ENCODE data around the gene ZBTB21.

Gene ZBTB21

GRCh38 chr21:42019706-42020105 lies 9.5 kb upstream of the ZBTB21 start:
- Mint-ChIP-seq H3K4me3 (no peak overlapping the region), H3K27ac (no peak overlapping the region), H3K27me3 (ENCODE audit: low read depth) (peaks cover 3% of the 10 kb centered on the region), H3K36me3 (ENCODE audit: low read depth) (no peaks in the 10 kb centered on the region), H3K4me1 (ENCODE audit: low read depth) (no peaks in the 10 kb centered on the region), H3K9me3 (peaks cover 3% of the 10 kb centered on the region)
- no peak for DNase-seq (ENCODE audit: low spot score)

GRCh38 chr21:42019101-42019605 lies 9.0 kb upstream of the ZBTB21 start:
- Mint-ChIP-seq H3K9me3 (peaks cover 5% of the 10 kb centered on the region), H3K4me3 (no peak overlapping the region), H3K4me1 (ENCODE audit: low read depth) (no peaks in the 10 kb centered on the region), H3K27ac (no peak overlapping the region), H3K36me3 (ENCODE audit: low read depth) (no peaks in the 10 kb centered on the region), H3K27me3 (ENCODE audit: low read depth) (peaks cover 3% of the 10 kb centered on the region)
- DNase-seq (ENCODE audit: low spot score), result no peak

- H3K4me1 Mint-ChIP-seq (ENCODE audit: low read depth), result no peaks in the 10 kb centered on the region
- DNase-seq (ENCODE audit: low spot score), result no peak
- H3K4me3 Mint-ChIP-seq, result no peak overlapping the region
- H3K9me3 Mint-ChIP-seq, result peaks cover 5% of the 10 kb centered on the region
- no peak overlapping the region for H3K27ac Mint-ChIP-seq
- H3K36me3 Mint-ChIP-seq (ENCODE audit: low read depth), result no peaks in the 10 kb centered on the region
- H3K27me3 Mint-ChIP-seq (ENCODE audit: low read depth), result peaks cover 18% of the 10 kb centered on the region
These were observed 6.9 kb upstream of the ZBTB21 start for GRCh38 chr21:42017022-42017421.

DNA sequence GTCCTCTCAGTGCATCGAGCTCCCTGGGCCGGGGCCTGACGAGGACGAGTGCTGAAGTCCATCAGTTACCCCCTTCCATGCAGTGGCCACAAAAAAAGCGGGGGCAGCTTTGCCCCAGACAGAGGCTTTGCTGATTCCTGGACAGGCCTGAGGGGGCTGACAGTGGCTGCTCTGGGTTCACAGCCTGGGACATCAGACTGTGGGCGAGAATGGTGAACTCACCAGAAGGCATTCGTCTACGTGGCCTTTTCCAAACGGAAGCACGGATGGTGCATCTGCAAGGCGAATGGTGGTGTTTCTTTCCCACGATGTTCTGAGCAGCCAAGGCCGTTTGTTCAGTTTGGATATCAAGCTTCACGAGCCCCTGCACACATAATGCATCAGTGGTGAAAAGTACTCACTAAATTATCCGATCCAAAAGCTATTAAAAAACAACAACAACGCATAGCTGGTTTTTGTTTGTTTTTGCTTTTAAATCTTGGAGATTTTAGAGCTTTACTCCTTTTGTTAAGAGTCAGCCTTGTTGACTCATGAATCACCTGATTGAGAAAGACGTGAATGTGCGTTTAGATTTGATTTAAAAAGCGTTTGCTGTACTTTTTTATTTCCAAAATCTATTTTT lies 6.3 kb upstream of the ZBTB21 start:
- Mint-ChIP-seq H3K36me3 (ENCODE audit: low read depth) (no peaks in the 10 kb centered on the region), H3K4me1 (ENCODE audit: low read depth) (no peaks in the 10 kb centered on the region), H3K4me3 (no peak overlapping the region), H3K9me3 (peaks cover 5% of the 10 kb centered on the region), H3K27me3 (ENCODE audit: low read depth) (peaks cover 22% of the 10 kb centered on the region), H3K27ac (no peak overlapping the region)
- DNase-seq (ENCODE audit: low spot score), result no peak

GRCh38 chr21:42013931-42014330 lies 3.8 kb upstream of the ZBTB21 start:
- no peak for DNase-seq (ENCODE audit: low spot score)
- Mint-ChIP-seq H3K27me3 (ENCODE audit: low read depth) (peaks cover 18% of the 10 kb centered on the region), H3K4me3 (no peak overlapping the region), H3K36me3 (ENCODE audit: low read depth) (no peaks in the 10 kb centered on the region), H3K9me3 (peaks cover 5% of the 10 kb centered on the region), H3K4me1 (ENCODE audit: low read depth) (peaks cover under 1% of the 10 kb centered on the region), H3K27ac (no peak overlapping the region)

- no peak overlapping the region for H3K27ac Mint-ChIP-seq
- no peak for DNase-seq (ENCODE audit: low spot score)
These were observed 3.2 kb upstream of the ZBTB21 start for GRCh38 chr21:42013376-42013775.

DNA sequence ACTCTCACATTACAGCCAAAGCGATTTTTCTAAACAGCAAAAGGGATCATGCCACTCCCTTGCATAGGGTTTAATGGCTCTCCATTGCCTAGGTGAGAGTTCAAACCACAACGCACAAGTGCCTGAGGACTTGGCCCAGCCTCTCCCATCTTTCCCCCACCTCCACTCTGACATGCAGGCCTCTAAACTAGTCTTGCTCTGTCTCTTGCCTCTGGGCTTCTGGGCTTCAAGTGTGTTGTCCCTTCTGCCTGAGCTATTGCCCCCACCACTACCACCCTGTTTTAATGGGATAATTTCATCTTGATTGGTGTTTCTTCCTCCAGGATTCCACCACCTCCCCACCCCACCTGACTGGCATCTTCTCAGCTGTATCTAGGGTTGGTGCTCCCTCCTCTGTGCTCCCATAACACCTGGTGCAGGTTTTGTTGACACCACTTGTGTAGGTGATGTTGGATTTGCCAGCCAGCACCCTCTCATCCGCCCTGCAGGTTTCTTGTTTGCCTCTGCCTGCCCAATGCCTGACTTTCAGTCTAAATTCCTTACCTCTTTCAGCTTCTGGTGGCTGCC lies 2.7 kb upstream of the ZBTB21 start:
- peaks cover 2% of the 10 kb centered on the region for H3K36me3 Mint-ChIP-seq (ENCODE audit: low read depth)
- DNase-seq (ENCODE audit: low spot score), result no peak
- peaks cover 4% of the 10 kb centered on the region for H3K4me1 Mint-ChIP-seq (ENCODE audit: low read depth)
- no peak overlapping the region for H3K27ac Mint-ChIP-seq
- peaks cover 5% of the 10 kb centered on the region for H3K9me3 Mint-ChIP-seq
- peak overlapping the region; percentile 18 for H3K4me3 Mint-ChIP-seq
- peaks cover 18% of the 10 kb centered on the region for H3K27me3 Mint-ChIP-seq (ENCODE audit: low read depth)

More at GRCh38 chr21:42013376-42013775, 3.2 kb upstream of the ZBTB21 start:
- Mint-ChIP-seq H3K36me3 (ENCODE audit: low read depth) (no peaks in the 10 kb centered on the region), H3K4me1 (ENCODE audit: low read depth) (peaks cover 4% of the 10 kb centered on the region), H3K27me3 (ENCODE audit: low read depth) (peaks cover 18% of the 10 kb centered on the region), H3K9me3 (peaks cover 5% of the 10 kb centered on the region), H3K4me3 (no peak overlapping the region)

GRCh38 chr21:42012344-42012743 lies 2.2 kb upstream of the ZBTB21 start:
- H3K4me3 Mint-ChIP-seq, result peak overlapping the region; percentile 18
- peaks cover 5% of the 10 kb centered on the region for H3K9me3 Mint-ChIP-seq
- peaks cover 18% of the 10 kb centered on the region for H3K27me3 Mint-ChIP-seq (ENCODE audit: low read depth)
- H3K4me1 Mint-ChIP-seq (ENCODE audit: low read depth), result peaks cover 6% of the 10 kb centered on the region
- no peak for DNase-seq (ENCODE audit: low spot score)
- H3K27ac Mint-ChIP-seq, result no peak overlapping the region
- H3K36me3 Mint-ChIP-seq (ENCODE audit: low read depth), result peaks cover 7% of the 10 kb centered on the region

DNA sequence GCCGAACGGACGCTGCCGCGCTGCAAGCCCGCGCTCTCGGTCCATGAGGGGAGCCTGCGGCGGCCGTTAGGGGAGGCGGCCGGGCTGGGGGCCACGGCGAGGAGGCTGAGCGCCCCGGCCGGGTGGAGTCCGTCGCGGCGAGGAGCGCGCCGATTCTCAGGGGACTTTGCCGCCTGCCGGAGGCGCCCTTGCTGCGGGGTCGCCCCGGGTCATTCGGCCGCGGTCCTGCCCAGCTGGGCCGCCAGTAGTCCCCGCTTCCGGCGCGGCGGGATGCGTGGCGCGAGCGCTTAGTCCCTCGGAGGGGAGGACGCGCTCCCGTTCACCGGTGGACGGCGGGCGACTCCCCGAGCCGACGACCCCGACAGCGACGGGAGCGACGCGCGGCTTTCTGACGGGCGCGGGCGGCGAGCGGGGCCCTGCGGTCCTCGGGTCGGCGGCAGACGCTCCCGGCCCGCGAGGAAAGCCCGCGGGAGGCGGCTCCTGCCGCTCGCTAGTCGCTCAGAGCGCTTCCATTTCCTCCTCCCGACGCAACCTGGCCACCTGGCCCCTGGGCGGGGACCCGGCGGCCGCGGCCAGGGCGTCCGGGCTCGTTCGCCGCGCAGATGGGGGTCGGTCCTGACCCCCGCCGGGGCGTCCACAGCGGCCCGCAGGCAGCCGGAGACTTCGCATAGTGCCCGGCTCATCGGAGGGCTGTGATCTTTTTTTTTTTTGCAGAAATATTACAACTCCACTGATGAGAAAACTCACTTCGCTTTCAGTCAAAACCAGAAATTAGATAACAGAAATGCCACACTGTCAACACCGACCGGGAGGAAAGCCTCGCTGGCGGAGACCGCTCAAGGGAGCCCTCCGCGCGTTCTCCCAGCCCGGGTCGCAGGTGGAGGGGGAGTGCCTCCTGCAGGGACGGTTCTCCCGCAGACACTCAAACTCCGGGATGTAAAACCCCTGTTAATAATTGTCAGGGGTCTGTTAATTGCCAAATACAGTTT lies 641 bp upstream of the ZBTB21 start:
- H3K27ac Mint-ChIP-seq, result peak overlapping the region; percentile 100
- peaks cover 13% of the 10 kb centered on the region for H3K36me3 Mint-ChIP-seq (ENCODE audit: low read depth)
- peak; percentile 35 for DNase-seq (ENCODE audit: low spot score)
- peaks cover 18% of the 10 kb centered on the region for H3K27me3 Mint-ChIP-seq (ENCODE audit: low read depth)
- peak overlapping the region; percentile 78 for H3K4me3 Mint-ChIP-seq
- peaks cover 5% of the 10 kb centered on the region for H3K9me3 Mint-ChIP-seq
- peaks cover 9% of the 10 kb centered on the region for H3K4me1 Mint-ChIP-seq (ENCODE audit: low read depth)

- Mint-ChIP-seq H3K27me3 (ENCODE audit: low read depth) (peaks cover 18% of the 10 kb centered on the region), H3K27ac (peak overlapping the region; percentile 79), H3K36me3 (ENCODE audit: low read depth) (peaks cover 13% of the 10 kb centered on the region), H3K4me1 (ENCODE audit: low read depth) (peaks cover 15% of the 10 kb centered on the region), H3K9me3 (no peaks in the 10 kb centered on the region), H3K4me3 (peak overlapping the region; percentile 82)
- DNase-seq (ENCODE audit: low spot score), result peak; percentile 51
These were observed 936 bp downstream of the ZBTB21 start for GRCh38 chr21:42009018-42009830.

DNA sequence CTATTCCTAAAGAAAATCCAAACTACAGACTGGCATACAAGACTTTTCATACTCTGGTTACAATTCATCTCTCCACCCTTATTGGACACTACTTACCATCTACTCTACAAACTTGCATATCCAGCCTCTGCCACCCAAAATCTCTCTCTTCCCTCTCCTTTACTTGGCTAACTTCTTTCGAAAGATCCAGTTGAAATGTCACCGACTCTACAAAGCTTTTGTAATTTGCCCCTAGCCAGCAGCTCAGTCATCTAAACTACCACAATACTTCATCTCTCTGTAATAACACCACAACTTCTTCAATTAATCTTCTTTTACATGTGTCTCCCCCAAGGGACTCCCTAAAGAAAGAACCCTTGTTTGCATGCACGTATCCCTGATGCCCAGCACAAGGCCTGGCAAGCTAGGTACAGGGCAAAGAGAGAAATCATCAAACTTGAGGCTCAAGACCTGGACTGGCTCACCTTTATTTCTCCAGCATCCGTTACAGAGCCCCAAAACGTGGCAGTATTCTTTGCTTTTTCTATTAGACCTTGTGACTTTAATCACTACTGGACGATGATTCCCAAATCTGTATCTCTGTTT lies 2.7 kb downstream of the ZBTB21 start:
- Mint-ChIP-seq H3K4me1 (ENCODE audit: low read depth) (peaks cover 27% of the 10 kb centered on the region), H3K4me3 (no peak overlapping the region), H3K27me3 (ENCODE audit: low read depth) (peaks cover 7% of the 10 kb centered on the region), H3K36me3 (ENCODE audit: low read depth) (peaks cover 15% of the 10 kb centered on the region), H3K27ac (no peak overlapping the region), H3K9me3 (no peaks in the 10 kb centered on the region)
- no peak for DNase-seq (ENCODE audit: low spot score)

DNA sequence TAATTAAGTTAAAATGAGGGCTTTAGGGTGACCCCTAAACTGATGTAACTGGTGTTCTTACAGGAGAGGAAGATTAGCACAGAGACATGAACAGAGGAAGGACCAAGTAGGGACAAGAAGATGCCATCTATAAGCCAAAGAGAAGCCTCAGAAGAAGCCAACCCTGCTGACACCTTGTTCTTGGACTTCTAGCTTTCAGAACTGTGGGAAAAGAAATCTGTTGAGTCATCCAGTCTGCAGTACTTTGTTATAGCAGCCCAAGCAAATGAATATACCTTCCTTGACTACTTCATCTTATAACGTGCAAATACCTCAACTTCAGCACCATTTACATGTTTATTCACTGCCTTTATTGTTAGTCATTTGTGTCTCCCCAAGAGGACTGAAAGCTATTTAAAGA lies 3.4 kb downstream of the ZBTB21 start:
- H3K36me3 Mint-ChIP-seq (ENCODE audit: low read depth), result peaks cover 19% of the 10 kb centered on the region
- H3K27me3 Mint-ChIP-seq (ENCODE audit: low read depth), result peaks cover 2% of the 10 kb centered on the region
- H3K9me3 Mint-ChIP-seq, result no peaks in the 10 kb centered on the region
- no peak overlapping the region for H3K4me3 Mint-ChIP-seq
- no peak overlapping the region for H3K27ac Mint-ChIP-seq
- DNase-seq (ENCODE audit: low spot score), result peak; percentile 1
- H3K4me1 Mint-ChIP-seq (ENCODE audit: low read depth), result peaks cover 32% of the 10 kb centered on the region
